GM18907 (cell line): ENCODE data around the gene MBP.
"Not testable (repeated sequence)": the region's sequence is repeated elsewhere in the genome, so short reads cannot be mapped to it uniquely, and the experiment has no call there.

Experiments used
- ATAC-seq: cut with Tn5 transposase; IDR thresholded peaks from one replicate; pipeline ENCODE4 v1.9.1; 2021; ENCODE audit warnings: mild to moderate bottlenecking, moderate library complexity; ENCODE audit not compliant: unreplicated experiment

MBP gene

DNA sequence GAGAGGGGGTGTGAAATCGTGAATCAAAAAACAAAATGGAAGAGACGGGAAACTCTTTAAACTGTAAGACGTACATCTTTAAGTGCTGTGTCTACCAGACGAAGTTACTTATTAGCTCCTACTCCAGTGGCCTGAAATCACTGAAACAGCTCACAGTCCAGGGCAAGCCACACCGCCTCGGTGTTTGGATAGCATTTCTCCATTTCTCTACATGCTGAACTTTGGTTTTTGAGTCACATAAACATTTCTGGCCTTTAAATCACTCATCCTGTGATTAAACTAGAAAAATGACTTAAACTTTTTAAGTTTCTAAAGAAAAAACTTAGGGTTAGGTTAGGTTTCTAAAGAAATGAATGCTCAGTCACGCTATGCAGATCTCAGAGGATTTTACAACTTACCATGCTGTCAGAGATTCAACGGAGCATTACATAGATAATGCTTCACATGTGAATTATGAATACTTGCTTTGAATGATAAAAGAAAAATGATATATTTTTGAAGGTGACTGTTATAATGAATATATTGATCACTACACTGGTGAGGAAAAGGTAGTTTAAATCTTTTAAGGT is 138.4 kb downstream of the MBP start:
- no peak for ATAC-seq

DNA sequence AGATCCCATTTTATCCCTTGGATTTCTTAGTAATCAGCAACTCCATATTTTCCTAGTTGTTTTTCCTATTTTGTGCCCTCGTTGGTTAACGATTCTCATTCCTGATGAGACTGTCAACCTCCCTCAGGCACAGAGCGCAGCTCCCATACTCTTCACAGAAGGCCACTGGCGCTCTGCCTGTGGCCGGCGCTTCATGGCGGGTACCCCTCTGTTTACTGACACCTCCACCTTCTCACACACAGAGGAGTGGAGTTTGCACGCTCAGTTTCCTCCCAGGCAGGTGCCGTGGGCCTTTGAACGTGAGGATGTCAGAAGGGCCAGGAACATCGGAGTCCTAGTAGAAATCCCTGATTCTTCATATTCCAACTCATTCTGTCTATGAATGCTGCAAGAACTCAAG is 139.0 kb downstream of the MBP start:
- ATAC-seq = no peak

DNA sequence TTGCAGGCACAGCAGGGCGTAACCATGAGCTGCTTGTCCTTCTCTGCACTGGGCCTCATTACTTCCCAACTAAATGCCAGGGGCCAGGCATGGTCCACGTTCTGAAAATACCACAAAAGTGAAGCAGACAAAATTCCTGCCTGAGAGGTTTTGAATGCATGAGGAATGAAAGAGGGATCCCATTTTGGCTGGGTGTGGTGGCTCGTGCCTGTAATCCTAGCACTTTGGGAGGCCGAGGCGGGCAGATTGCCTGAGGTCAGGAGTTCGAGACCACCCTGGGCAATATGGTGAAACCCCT is 139.5 kb downstream of the MBP start:
- no peak for ATAC-seq

DNA sequence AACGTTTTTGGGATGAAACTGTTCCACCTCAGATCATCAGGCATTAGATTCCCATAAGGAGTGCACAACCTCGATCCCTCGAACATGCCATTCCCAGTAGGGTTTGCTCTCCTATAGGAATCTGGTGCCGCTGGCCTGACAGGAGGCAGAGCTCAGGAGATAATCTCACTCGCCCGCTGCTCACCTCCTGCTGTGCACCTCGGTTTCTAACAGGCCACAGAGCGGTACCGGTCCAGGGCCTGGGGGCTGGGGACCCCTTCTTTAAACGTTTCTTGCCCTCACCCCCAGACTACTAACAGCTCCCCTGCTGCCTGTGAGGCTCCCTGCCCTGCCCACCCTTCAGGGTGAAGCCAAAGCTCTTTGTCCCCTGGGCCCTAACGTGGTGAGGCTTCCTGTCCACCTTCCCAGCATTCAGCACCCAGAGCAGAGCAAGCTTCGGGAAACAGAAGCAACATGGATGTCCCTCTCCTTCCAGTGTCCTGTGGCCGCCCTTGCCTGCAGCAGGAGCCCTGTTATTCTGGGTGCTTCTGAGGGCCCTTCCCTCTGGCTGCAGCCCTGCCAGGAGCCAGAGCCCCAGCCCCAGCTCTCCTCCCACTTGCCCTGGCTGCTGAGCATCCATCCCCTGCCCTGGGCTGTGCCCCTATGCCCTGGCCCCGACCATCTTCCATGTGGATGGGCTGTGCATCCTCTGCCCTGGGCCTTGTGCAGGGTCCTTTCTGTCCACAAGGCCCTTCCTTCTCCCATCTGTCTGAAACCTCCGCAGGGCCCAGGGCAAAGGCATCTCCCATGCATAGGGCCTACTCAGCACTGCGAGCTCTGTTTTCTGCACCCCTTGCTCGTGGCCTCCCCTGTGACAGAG is 140.1 kb downstream of the MBP start:
- no peak for ATAC-seq

DNA sequence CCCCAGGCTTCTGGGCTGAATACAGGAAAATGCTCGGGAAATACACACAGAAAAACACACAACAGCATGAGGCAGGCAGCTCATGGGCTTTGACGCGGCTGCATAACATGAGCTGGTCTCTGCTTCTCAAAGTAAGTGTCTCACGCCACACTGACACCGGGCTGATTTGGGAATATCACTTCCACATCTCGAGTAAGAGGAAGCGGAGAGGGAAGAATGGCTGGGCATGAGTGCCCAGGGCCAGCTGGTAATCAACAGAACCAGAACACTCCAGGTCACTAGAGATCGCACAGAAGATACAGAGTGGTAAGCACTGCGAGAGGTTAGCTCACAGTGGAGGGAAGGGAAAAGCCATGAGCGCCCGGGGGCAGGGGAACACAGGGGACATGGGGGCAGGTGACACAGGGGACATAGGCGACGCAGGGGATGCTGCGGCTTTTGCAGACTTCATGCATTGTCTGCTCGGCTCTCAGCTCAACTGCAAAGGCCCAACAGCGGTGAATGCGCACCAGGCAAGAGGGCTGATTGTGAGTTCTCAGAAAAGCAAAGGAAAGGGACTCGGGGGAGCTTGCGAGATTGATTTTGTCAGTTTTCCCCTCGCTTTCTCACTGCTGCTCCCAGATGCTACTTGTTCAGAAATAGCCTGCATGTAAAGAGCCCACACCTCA is 141.4 kb downstream of the MBP start:
- ATAC-seq = no peak

DNA sequence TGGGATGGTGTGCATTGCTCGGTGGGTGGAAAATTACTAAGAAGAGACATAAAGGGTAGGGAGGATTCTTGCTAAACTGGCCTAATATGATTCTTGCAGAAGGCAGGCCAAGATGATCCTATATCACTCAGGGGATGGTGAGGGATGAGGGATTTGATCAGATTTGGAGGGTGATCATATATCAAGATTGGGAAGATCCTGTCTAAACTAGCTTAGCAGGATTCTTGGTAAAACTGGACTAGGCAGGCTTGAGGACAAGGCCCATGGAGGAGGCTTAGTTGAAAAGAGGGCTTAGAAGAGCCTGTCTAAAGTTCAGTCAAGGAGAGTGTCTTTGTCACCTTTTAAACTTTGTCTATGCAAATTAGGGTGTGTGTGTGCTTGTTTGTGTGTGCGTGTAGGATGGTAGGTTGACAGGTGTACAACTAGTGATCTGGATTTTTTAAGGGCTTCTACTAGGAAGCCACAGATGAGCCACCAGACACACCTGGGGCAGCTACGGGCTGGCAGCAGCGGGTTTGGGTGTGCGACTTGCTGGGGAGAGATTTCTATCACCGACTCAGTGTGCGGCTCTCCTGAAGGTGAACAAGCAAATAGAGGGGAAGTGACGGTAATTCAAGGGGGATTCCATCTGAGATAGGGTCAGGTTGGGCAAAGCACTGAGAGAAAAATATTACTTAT is 142.1 kb downstream of the MBP start:
- not testable (repeated sequence) for ATAC-seq

DNA sequence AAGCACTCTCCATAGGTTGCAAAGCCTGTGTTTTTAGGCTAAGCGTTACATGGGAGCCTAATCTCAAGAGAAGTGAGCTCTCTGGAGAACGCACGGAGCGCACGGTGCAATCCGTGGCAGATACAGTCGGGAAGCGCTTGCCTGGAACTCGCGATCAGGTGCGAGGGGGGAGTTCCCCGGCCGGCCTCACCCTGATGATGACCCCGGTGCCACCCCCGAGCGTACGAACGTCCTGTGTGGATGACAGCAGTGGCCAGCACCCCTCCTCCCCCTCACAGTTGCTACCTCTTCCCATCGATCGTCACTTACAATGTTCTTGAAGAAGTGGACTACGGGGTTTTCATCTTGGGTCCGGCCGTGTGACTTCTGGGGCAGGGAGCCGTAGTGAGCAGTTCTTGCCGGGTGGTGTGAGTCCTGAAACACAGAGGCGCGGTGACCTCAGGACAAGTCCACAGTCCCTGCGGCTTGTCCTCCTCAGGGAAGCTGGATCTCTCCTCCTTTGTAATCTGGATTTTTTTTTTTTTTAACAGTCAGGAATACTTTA is 142.9 kb downstream of the MBP start:
- ATAC-seq = no peak

DNA sequence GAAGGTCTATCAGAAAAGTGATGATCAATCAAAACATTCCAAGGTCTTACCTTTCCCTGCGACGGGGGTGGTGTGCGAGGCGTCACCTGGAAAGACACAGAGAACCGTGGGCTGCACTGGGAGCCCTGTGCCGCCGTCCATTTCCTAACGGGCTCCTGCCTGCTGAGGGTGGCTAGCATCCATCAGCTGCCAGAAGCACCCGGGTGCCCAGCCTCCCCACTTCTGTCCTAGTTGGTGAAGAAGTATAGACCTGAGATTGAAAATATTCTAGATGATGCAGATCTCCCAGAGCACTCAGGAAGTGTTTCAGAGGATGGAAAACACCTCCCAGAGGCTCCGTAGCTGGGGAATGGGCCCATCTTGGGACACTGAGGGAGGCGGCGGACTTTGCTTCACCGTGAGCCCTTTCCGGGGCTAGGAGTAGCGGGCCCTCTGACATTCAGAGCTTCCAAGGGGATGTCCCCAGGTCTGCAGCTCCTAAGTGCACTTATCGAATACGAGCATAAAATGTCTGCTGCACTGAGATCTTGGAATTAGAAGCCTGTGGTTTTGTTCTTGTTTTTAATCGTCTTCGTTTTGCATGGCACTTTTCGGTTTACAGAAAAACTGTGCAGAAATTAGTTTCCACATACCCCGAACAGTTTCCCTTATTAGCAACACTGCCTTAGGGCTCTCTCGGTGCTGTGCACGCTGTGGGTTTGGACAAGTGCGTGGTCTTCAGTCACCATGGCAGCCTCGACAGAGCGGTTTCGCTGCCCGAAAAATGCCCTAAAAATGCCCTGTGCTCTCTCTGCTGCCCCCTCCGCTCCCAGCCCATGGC is 143.5 kb downstream of the MBP start:
- ATAC-seq = no peak

DNA sequence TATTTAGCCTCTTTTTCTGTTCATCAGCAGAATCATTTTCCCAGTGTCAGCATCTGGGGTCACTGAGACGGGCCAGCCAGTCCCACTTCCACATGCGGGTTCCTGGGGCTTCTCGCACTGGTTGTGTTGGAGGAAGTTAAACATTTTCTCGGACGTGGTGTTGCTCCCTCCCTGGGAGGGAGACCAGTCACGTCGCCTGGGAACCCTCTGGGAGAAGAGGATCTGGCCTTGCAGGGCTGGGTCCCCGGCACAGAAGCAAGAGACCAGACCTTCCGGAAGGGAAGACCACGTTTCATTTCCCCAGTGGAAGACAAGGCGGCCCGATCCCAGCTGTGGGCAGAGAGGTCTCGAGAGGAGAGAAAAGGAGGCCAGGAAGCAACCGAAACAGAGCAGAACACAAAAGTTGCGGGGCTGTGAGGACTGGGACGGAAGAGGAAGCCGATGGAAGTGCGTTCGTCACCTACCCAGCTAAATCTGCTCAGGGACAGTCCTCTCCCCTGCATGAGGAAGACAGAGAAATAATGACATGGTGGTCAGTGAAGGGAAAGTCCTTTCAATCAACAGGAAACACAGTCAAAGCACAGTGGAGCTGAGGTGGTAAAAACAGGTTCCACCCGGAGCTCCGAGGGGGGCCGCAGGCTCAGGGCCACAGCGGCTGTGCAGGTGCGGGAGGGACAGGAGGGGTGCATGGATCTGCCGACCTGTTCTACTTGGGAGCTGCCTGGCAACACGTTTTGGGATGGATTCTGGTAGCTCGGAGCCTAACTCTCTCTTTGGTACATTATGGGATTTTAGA is 144.4 kb downstream of the MBP start:
- no peak for ATAC-seq

DNA sequence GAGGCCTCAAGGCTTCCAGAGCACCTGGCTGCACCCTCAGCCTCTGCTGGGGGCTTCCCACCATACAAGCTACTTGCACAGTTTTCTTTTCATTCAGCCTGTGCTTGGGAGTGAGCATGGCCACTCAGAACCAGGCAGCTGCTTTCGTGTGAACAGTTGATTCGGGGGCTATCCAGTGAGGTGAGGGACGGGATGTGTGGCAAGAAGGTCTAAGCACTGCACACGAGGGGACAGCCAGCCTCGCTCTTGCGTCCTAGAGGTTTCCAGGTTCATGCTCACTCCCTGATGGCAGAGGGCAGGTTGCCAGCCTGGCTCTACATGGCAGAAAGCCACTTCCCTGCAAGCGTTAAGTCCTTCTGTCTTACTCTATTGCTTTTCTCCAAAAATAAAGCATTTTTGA is 146.2 kb downstream of the MBP start:
- no peak for ATAC-seq

DNA sequence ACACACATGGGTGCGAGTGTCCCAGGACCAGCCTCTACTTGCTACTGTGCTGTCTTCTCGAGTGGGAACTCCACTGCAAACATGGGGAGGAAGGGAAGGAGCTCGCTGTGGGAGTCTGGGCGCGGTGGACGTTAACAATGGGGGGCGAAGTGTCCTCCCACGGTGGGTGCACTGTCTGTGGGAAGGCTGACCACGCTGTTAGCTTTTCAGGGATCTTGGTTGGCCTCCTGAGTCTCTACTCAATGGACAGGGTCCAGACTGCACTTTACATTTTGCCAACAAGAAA is 146.7 kb downstream of the MBP start:
- ATAC-seq = no peak

DNA sequence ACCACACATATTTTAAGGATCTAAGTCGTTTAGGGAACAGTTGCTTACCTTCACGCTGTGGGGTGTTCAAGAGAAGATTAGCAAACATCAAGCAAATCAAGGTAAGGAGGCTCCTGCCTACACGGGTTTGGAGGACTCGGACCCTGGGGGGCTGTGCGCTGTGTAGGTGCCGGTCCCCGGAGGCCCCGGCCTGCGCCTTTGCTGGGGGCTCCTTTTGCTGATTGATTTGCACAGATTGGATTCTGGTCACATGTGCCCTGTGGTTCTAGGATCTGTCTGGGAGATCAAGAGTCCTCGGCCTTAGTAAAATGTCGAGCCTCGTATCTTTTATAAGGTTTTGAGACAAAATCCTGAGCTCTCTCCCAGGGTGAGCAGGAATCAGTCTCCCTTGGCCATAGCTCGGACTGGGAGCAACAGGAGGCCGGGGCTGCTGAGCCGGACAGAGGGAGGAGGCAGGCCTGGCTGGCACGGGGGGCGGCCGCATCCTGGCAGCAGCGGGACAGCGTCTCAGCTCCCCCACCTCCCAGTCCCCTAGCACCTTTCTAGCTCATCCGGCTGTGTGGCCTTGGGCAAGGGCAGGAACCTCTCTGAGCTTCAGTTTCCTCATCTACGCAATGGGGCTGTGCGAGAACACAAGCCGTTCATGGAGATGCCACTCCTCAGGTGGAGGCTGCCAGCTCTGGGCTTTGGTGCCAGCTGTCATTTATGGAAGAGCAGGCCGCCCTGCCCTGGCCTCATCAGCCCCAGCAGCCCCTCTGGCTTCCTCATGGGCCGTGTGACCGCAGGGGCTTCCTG is 147.2 kb downstream of the MBP start:
- no peak for ATAC-seq

DNA sequence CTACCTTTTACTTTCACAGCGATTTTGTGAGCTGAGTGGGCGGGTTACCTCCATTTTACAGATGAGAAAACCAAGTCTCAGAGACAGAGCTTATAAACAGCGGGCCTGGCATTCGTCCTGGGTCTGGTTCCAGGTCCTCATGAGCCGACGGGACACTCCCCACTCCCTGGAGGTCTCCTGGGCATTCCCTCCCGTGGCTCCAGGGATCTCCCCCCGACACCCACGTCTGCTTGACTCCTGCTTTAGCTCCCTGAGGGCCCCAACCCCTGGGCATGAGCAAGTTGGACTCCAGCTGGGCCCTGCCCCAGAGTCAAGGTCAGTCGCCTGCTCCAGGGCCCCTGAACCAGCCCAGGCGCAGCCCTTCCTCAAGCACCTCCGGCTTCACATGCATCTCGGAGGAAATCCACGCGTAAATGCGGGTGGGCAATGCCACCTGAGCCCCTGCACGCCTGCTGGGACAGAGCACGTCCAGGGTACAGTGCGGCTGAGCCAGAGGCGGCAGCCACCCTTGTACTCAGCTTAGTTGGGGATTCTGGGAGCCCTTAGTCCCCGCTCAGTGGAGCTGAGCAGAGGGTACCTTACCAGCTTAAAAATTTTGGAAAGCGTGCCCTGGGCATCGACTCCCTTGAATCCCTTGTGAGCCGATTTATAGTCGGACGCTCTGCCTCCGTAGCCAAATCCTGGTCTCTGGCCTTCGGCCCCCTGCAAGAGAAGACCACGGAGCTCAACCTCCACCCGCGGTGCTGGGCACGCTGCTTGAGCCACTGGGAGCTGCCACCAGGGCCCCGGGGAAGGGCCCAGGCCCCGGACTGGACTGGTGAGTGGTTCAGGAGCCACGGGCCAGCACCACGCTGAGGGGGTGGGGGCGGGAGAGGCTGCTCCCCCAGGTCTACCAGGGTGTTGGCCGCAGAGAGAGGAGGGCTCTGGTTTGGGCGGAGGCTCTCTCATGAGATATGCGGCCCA is 148.1 kb downstream of the MBP start:
- ATAC-seq = no peak

DNA sequence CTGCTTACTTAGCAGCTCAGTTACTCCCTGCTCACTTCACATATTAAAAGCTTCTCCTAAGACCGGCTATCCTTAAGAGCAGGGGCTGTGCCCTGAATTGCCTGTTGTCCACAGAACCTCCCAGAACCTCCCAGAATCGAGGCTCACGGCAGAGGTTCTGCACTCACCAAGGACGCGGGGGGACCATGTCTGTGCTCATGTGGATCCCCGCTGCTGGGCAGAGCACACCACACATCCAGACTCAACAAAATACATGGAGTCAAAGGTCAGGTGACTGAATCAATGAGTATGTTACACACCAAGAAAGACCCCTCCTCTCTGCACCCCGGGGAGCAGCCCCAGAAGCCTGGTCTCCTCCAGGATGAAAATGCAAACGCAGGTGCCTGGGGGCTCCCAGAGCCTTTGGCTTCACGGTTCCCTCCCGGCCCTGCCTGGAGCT is 149.0 kb downstream of the MBP start:
- ATAC-seq = no peak

DNA sequence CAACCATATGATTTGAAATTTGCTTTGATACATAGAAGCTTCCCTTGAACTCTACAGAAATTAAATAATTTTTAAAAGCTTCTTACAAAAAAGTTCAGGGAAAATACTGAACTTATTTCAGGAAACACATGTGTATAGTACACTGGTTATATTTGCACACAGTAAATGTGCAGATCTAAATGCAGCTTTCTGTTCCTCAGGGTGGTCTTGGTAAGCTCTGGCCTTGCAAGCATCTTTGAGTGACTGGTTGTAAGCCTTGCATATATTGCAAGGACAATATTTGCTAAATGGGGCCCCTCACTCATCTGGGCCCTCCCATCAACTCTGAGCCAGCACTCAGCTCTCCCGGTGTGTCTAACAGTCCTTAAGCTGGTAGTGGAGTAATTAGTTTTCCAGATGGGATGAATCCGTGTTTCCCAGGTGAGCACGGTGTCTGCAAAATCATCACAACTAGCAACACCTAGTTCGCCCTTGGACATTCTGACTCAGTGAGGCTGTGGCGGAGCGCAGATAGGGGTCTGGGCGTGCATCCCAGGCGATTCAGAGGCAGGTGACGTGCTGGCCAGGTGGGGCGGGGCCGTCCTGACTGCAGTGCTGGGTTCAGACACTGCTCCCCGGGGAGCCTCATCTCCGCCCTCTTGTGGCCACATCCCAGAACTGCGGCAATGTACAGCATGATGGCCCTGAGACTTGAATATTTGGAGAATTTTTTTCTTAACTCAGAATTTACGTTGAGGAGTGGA is 149.6 kb downstream of the MBP start:
- peak; percentile 69 for ATAC-seq

DNA sequence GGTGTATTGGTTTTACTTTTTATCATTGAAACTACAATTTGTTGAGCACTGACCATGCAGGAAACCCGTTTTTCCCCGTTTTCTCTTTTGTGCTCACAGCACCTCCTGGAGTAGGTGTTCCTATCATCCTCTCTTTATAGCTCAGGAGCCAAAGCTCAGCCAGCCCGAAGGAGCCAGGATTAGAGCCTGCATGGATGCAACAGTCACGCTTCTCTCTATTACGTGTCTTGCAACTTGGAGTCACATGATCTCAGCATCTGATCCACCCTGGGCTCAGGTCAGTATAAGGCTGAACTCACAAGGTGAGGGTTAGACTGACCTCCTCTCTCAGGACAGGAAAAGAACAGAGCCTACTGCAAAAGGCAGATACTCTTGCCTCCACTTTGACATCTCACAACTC is 150.5 kb downstream of the MBP start:
- no peak for ATAC-seq

DNA sequence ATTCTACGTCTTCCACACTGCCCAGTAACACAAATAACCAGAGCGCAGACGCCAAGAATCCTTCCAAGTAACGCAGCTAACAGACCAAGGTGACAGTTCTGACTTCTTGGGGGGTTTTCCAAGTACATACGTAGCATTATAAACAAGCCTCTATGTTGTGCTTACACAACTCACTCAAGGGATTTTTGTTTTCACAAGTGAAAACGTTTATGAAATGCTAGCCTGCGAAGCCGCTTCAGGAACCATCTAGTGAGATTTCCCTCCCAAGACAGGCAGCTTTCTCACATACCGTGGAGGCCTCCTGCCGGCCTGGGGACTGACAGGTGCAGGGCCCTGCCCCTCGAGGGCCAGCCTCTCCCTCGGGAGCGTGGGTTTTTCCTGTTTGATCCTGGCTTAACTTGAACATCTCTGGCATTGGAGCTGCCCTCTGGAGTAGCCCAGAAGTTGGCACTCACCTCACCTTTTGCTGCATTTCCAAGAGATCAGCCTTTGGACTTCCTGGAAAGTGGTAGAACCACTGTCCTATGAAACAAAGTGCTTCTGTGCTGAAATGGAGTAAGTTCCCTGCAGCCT is 151.1 kb downstream of the MBP start:
- peak; percentile 59 for ATAC-seq
